ENCODE results near the gene SNX13.

Gene SNX13

GRCh38 chr7:17781491-17782215, 158.6 kb downstream of the SNX13 start:
- H4K8ac ChIP-seq (ENCODE audit: low read depth, low read length) = no peak overlapping the region
- H4K5ac ChIP-seq (ENCODE audit: low read length) = no peak overlapping the region
- no peaks in the 10 kb centered on the region for H3K36me3 ChIP-seq (ENCODE audit: control insufficient read depth, insufficient read depth, low read length)
- no peaks in the 10 kb centered on the region for H3K27me3 ChIP-seq (ENCODE audit: insufficient read depth, low read length, poor library complexity)
- no peak overlapping the region for H3K4me2 ChIP-seq (ENCODE audit: low read length)
- no peak overlapping the region for H3K18ac ChIP-seq (ENCODE audit: low read length)
- WGBS (ENCODE audit: extremely low coverage, insufficient coverage, low lambda C conversion rate) = no CpG with 5 or more reads among the region's 7 CpGs
- no peak overlapping the region for H2BK5ac ChIP-seq (ENCODE audit: low read length)
- DNase-seq = no peak
- H3K4me1 ChIP-seq (ENCODE audit: control insufficient read depth, low read depth, low read length) = no peaks in the 10 kb centered on the region
- no peak overlapping the region for H3K27ac ChIP-seq (ENCODE audit: low read depth, low read length)
- no peak overlapping the region for H3K23ac ChIP-seq (ENCODE audit: low read length)
- H3K56ac ChIP-seq (ENCODE audit: low read length) = no peak overlapping the region
- no peak overlapping the region for H3K4me3 ChIP-seq (ENCODE audit: low read length)
- no peak overlapping the region for H2BK120ac ChIP-seq (ENCODE audit: low read depth, low read length)
- no peak overlapping the region for H3K4ac ChIP-seq (ENCODE audit: low read depth, low read length)
- no peak overlapping the region for H2AK5ac ChIP-seq (ENCODE audit: low read length)
- H3K79me1 ChIP-seq (ENCODE audit: low read length) = no peaks in the 10 kb centered on the region
- H2BK15ac ChIP-seq (replicated peaks; ENCODE audit: low read depth) = no peak overlapping the region
- no peaks in the 10 kb centered on the region for H3K79me2 ChIP-seq (ENCODE audit: control insufficient read depth, insufficient read depth, low read length)
- H3K9ac ChIP-seq (ENCODE audit: low read length) = no peak overlapping the region

GRCh38 chr7:17779381-17779780, 160.9 kb downstream of the SNX13 start:
- H3K27ac ChIP-seq (ENCODE audit: low read depth, low read length) = no peak overlapping the region
- no CpG with 5 or more reads among the region's 1 CpG for WGBS (ENCODE audit: extremely low coverage, insufficient coverage, low lambda C conversion rate)
- no peaks in the 10 kb centered on the region for H3K79me1 ChIP-seq (ENCODE audit: low read length)

GRCh38 chr7:17774716-17775288, 165.5 kb downstream of the SNX13 start:
- Histone ChIP-seq H2BK120ac (ENCODE audit: low read depth, low read length) (no peak overlapping the region), H3K9ac (ENCODE audit: low read length) (no peak overlapping the region), H4K8ac (ENCODE audit: low read depth, low read length) (no peak overlapping the region), H2AK5ac (ENCODE audit: low read length) (no peak overlapping the region), H3K23ac (ENCODE audit: low read length) (no peak overlapping the region), H3K4me3 (ENCODE audit: low read length) (no peak overlapping the region), H3K4me1 (ENCODE audit: control insufficient read depth, low read depth, low read length) (peaks cover 4% of the 10 kb centered on the region), H4K5ac (ENCODE audit: low read length) (no peak overlapping the region), H2BK15ac (replicated peaks; ENCODE audit: low read depth) (no peak overlapping the region), H3K4me2 (ENCODE audit: low read length) (no peak overlapping the region), H3K27ac (ENCODE audit: low read depth, low read length) (no peak overlapping the region), H3K36me3 (ENCODE audit: control insufficient read depth, insufficient read depth, low read length) (no peaks in the 10 kb centered on the region), H3K56ac (ENCODE audit: low read length) (no peak overlapping the region), H3K4ac (ENCODE audit: low read depth, low read length) (no peak overlapping the region), H3K27me3 (ENCODE audit: insufficient read depth, low read length, poor library complexity) (no peaks in the 10 kb centered on the region), H3K79me1 (ENCODE audit: low read length) (no peaks in the 10 kb centered on the region), H3K18ac (ENCODE audit: low read length) (no peak overlapping the region), H2BK5ac (ENCODE audit: low read length) (no peak overlapping the region), H3K79me2 (ENCODE audit: control insufficient read depth, insufficient read depth, low read length) (no peaks in the 10 kb centered on the region)
- WGBS (ENCODE audit: extremely low coverage, insufficient coverage, low lambda C conversion rate) = no CpG with 5 or more reads among the region's 3 CpGs
- DNase-seq = no peak

More at GRCh38 chr7:17779381-17779780, 160.9 kb downstream of the SNX13 start:
- Histone ChIP-seq H3K4me2 (ENCODE audit: low read length) (no peak overlapping the region), H2BK5ac (ENCODE audit: low read length) (no peak overlapping the region), H2AK5ac (ENCODE audit: low read length) (no peak overlapping the region), H3K9ac (ENCODE audit: low read length) (no peak overlapping the region), H2BK15ac (replicated peaks; ENCODE audit: low read depth) (no peak overlapping the region), H4K8ac (ENCODE audit: low read depth, low read length) (no peak overlapping the region), H3K36me3 (ENCODE audit: control insufficient read depth, insufficient read depth, low read length) (no peaks in the 10 kb centered on the region), H3K4me1 (ENCODE audit: control insufficient read depth, low read depth, low read length) (no peaks in the 10 kb centered on the region), H3K18ac (ENCODE audit: low read length) (no peak overlapping the region), H3K4ac (ENCODE audit: low read depth, low read length) (no peak overlapping the region), H3K79me2 (ENCODE audit: control insufficient read depth, insufficient read depth, low read length) (no peaks in the 10 kb centered on the region), H3K4me3 (ENCODE audit: low read length) (no peak overlapping the region), H4K5ac (ENCODE audit: low read length) (no peak overlapping the region), H3K27me3 (ENCODE audit: insufficient read depth, low read length, poor library complexity) (no peaks in the 10 kb centered on the region), H3K56ac (ENCODE audit: low read length) (no peak overlapping the region), H2BK120ac (ENCODE audit: low read depth, low read length) (no peak overlapping the region), H3K23ac (ENCODE audit: low read length) (no peak overlapping the region)
- no peak for DNase-seq

- no peak overlapping the region for H3K4ac ChIP-seq (ENCODE audit: low read depth, low read length)
- H2AK5ac ChIP-seq (ENCODE audit: low read length) = no peak overlapping the region
- no peak overlapping the region for H4K5ac ChIP-seq (ENCODE audit: low read length)
- no peak overlapping the region for H3K23ac ChIP-seq (ENCODE audit: low read length)
- H3K27ac ChIP-seq (ENCODE audit: low read depth, low read length) = no peak overlapping the region
- no peak for DNase-seq
- H3K4me1 ChIP-seq (ENCODE audit: control insufficient read depth, low read depth, low read length) = peaks cover 4% of the 10 kb centered on the region
- no peaks in the 10 kb centered on the region for H3K79me2 ChIP-seq (ENCODE audit: control insufficient read depth, insufficient read depth, low read length)
- H3K4me2 ChIP-seq (ENCODE audit: low read length) = no peak overlapping the region
- no peak overlapping the region for H3K18ac ChIP-seq (ENCODE audit: low read length)
- no peaks in the 10 kb centered on the region for H3K27me3 ChIP-seq (ENCODE audit: insufficient read depth, low read length, poor library complexity)
- no peak overlapping the region for H3K56ac ChIP-seq (ENCODE audit: low read length)
- H3K9ac ChIP-seq (ENCODE audit: low read length) = no peak overlapping the region
- WGBS (ENCODE audit: extremely low coverage, insufficient coverage, low lambda C conversion rate) = no CpG with 5 or more reads among the region's 2 CpGs
- no peaks in the 10 kb centered on the region for H3K79me1 ChIP-seq (ENCODE audit: low read length)
- no peaks in the 10 kb centered on the region for H3K36me3 ChIP-seq (ENCODE audit: control insufficient read depth, insufficient read depth, low read length)
- no peak overlapping the region for H2BK5ac ChIP-seq (ENCODE audit: low read length)
- H3K4me3 ChIP-seq (ENCODE audit: low read length) = no peak overlapping the region
- no peak overlapping the region for H2BK120ac ChIP-seq (ENCODE audit: low read depth, low read length)
- no peak overlapping the region for H4K8ac ChIP-seq (ENCODE audit: low read depth, low read length)
- H2BK15ac ChIP-seq (replicated peaks; ENCODE audit: low read depth) = no peak overlapping the region
Measured at GRCh38 chr7:17774248-17774647, 166.0 kb downstream of the SNX13 start.

- Histone ChIP-seq H2BK15ac (replicated peaks; ENCODE audit: low read depth) (no peak overlapping the region), H3K9ac (ENCODE audit: low read length) (no peak overlapping the region), H3K27me3 (ENCODE audit: insufficient read depth, low read length, poor library complexity) (no peaks in the 10 kb centered on the region), H4K8ac (ENCODE audit: low read depth, low read length) (no peak overlapping the region), H3K27ac (ENCODE audit: low read depth, low read length) (no peak overlapping the region), H3K79me2 (ENCODE audit: control insufficient read depth, insufficient read depth, low read length) (no peaks in the 10 kb centered on the region), H3K4me1 (ENCODE audit: control insufficient read depth, low read depth, low read length) (peaks cover 4% of the 10 kb centered on the region), H3K79me1 (ENCODE audit: low read length) (no peaks in the 10 kb centered on the region), H2BK5ac (ENCODE audit: low read length) (no peak overlapping the region), H3K4ac (ENCODE audit: low read depth, low read length) (no peak overlapping the region), H4K5ac (ENCODE audit: low read length) (no peak overlapping the region), H2BK120ac (ENCODE audit: low read depth, low read length) (no peak overlapping the region), H3K4me2 (ENCODE audit: low read length) (no peak overlapping the region), H3K36me3 (ENCODE audit: control insufficient read depth, insufficient read depth, low read length) (no peaks in the 10 kb centered on the region), H3K23ac (ENCODE audit: low read length) (no peak overlapping the region), H3K18ac (ENCODE audit: low read length) (no peak overlapping the region), H3K4me3 (ENCODE audit: low read length) (no peak overlapping the region), H2AK5ac (ENCODE audit: low read length) (no peak overlapping the region), H3K56ac (ENCODE audit: low read length) (no peak overlapping the region)
- no peak for DNase-seq
- WGBS (ENCODE audit: extremely low coverage, insufficient coverage, low lambda C conversion rate) = no CpG with 5 or more reads among the region's 4 CpGs
Measured at GRCh38 chr7:17773289-17773626, 167.0 kb downstream of the SNX13 start.
